Medulla oblongata (tissue), 1 donor: ENCODE measurements around the gene CORO6.

Experiments used
- DNase-seq: peaks from one replicate; pipeline ENCODE4 v3.0.0-alpha.2; 2015; ENCODE audit errors: extremely low spot score

CORO6 gene

GRCh38 chr17:29591737-29592608, 30.7 kb downstream of the CORO6 start:
- DNase-seq, result peak; percentile 92

- DNase-seq, result peak; percentile 48
These were observed 31.5 kb downstream of the CORO6 start for GRCh38 chr17:29591146-29591736.

GRCh38 chr17:29590411-29591145, 32.1 kb downstream of the CORO6 start:
- no peak for DNase-seq

DNA sequence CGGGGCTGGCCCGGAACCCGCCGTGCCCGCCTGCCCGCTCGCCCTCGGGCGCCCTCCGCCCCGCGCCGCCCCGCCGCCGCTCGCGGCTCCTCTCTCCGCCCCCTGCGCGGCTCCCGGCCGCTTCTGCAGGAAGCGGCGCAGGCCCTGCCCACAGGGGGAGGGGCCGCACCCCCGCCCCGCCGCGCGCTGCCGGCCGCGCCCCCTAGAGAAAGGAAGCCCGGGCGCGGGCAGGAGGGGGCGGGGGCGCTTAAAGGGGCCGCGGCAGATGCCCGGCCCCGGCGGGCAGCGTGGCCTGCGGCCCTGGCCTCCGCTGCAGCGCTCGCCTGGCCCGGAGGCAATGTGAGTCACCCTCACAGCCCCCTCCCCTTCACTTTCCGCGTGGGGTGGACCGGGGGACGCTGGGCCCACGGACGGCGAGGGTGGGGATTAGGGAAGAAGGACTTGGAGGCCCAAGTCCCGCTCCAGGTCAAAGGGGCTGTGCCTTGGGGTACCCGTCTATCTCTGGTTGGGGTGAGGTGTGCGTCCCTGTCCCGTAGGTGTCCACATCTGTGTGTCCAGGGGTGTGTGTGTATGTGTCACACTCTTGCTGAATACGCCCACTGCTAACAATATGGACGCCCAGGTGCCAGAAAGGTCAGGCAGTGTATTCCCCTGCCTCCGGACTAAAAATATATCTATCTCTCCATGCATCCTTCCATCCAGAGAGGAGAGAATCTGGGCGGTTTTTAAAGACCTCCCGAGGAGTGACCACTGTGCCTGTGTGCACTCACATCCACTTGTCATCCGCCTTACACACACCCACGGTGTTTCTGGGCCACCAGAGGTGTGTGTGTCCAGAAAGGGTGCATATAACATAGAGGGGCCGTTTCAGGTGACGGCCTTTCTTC, 32.9 kb downstream of the CORO6 start, which contains the start of gene GIT1:
GIT1 (minus strand) TSS at position 125 of the 887 bp plus-strand sequence. CDS start 270 bp downstream, outside the sequence.
- peak; percentile 94 for DNase-seq

DNA sequence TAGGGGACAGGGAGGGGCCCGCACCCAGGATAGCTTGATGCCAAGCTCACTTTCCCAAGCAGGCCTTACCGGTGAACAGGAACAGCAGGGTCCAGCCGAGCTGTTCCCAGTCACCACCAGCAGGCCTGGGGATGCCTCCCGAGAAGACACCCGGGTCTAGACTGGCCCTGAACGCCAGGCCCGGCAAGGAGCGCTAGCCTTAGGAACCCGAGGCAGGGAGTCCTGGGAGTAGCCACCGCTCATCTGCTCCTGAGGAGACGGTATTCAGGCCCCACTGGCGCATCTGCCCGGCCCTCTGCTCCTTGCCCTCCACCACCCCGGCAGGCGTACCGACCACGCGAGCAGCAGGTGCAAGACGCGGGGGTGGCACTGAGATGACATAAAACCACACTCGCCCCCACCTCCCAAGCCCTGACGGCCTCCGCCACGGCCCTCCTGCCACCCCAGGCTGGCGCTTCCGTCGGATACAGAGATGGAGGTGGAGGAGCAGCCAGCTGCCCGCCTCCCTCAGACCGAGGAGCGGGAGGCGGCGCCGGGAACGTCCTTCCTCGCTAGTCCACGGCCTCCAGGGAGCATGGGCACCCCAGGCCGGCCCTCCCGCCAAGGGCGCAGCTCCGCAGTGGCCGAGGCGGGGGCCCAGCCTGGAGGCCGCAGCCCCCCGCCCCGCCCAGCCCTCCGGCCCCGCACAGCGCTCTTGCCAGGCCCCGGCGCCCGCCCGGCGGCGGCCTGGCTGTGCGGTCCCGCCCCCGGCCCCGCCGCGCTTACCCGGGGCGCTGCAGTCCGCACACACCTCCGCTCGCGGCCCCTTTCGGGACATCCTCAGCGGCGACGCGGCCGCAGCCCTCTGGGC, 33.9 kb downstream of the CORO6 start:
- DNase-seq, result no peak

DNA sequence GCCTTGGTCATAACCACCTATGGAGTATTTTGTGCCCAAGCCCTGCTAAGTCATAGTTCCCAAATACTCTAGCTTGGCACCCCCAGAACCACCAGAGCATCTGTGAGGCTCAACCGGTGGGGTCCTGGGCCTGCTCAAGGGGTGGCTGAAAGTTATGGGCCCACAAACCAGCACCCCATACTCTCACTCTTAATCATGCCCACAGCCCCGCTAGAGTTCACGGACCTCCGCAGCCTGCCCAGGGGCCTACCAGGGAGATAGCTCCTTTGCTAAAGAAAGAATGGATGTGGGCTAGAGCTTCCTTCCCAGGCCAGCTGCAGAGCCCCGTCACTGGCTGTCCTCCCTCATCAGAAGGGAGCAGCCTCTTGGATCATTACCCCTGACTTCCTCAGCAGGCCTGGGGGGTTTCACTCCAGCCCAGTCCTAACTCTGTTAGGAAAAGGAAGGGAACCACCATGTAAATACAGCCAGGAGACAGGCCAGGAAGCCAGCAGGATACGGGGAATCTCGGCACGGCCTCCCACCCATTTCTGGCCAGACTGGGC, 34.6 kb downstream of the CORO6 start:
- DNase-seq, result no peak

DNA sequence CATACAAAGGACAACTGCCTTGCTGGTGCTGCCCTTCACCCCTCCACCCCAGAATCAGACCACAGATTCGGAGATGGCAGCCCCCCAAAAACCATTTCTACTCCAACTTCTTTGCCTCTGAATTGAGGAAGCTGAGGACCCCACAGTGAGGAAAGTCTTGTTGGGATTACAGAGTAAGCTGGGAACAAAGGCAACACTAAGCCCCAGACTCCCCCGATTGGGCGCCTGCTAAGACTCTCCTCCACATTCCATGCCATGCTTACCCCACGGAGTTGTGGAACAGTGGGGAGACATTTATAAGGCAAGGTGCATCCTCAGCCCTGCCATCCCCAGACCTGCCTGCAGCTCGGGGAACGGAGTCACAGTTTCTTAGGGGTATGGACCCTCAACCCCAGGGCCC, 35.1 kb downstream of the CORO6 start:
- DNase-seq, result no peak

DNA sequence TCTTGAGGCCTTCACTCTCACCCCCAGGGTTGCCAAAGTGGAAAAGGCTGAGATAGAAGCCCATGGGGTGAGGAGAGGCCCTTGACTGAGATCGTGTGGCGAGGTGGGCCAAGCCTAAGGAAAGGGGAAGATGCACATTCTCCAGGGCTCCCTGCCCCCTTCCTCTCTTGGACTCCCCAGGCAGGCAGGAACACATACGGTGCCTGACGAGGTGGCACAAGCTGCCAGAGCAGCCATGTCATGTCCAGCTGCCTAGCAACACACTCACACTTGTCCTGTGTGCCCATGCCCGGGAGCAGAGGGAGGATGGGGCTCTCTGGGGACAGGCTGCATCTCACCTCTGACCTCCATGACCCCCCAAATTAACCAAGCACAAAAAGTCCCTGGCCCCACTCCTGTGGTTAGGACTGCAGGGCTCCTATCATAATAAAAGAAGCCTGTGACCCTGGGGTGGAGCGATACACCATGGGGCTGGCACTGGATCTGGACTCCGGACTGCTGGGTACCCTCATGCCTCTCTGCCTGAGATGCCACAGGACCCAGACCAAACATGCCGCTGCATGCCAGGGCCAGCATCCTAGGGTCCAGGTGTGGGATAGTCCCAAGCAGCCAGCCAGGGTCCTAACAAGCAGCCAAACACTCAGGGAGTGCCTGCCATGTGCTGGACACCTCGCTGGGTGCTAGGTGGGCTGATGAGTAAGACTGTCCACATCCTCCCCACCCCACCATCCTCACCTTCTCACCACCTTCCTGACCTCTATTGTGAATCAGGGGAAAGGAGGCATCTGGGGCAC, 35.8 kb downstream of the CORO6 start:
- no peak for DNase-seq

DNA sequence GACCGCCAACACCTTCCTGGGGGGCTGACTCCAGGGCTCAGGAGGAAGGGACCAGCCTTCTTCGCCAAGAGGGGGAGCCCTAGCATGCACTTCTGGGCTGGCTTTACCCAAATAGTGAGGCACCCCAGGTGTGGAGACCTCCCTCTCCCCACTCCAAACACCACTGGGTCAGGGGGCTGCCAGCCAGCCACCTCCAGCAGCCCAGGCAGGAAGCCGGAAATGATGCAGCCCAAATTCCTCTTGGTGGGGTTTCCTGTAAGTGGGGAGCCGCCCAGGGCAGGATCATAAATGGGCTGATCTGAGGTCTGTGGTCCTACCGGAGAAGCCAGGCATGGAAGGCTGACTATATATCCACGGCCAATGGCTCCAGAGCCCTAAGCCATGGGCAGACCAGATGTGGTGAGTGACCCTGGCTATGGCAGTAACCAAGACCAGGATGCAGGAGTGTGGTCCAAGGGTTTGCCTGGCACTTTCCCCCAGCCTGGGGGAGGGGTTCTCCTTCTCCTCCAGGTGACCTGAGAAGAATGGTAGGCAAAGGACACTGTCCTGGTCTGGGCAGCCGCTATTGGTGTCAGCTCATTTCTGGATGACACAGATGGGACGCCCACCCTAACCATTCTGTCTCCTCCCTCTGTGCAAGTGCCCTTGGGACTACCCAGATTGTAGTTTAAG, 37.5 kb downstream of the CORO6 start:
- DNase-seq, result no peak

DNA sequence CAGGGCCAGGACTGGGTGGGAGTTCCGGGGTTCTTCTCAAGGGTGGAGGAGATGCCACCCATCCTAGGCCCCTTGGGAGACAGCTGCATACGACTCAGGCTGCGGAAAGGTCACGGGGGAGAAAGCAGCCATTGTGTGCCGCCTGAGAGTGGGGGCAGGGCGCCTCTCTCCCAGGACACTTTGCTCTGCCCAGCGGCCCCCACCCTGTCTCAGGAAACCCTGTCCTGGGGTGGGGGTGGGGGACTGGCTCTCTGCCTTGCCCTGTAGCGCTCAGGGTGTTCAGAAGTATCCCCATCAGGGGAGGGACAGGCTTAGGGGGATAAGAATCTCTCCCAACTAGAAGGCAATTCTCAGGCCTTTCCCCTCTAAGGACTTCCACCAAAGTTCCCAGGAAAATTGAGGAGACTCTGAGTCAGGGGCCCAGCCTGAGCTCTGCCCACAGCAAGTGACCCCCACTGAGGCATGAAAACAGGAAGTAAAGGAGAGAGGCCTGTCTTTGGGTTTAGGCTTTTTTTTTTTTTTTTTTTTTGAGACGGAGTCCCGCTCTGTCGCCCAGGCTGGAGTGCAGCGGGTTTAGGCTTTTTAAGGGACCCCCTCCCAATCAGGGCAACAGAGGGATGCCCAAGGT, 38.1 kb downstream of the CORO6 start:
- DNase-seq, result peak; percentile 74

GRCh38 chr17:29583324-29584248, 39.1 kb downstream of the CORO6 start:
- DNase-seq, result no peak

DNA sequence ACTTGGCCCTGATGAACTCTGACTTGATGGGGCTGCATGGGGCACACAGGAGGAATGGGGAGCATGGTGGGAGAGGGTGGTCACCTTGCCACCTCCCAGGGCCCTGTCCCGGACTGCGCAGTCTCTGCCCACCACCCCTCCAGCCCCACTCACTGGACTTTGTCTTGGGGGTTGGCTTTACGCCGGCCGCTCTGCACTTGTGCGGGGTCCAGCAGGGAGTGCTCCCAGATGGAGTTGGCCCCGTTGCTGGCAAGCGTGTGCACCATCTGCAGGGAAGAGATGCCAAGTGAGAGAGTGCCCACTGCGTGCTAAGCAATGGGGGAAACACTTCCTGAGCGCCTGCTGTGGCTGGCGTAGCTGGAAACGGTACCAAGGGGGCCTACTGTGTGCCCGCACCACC, 39.9 kb downstream of the CORO6 start:
- DNase-seq, result peak; percentile 85

DNA sequence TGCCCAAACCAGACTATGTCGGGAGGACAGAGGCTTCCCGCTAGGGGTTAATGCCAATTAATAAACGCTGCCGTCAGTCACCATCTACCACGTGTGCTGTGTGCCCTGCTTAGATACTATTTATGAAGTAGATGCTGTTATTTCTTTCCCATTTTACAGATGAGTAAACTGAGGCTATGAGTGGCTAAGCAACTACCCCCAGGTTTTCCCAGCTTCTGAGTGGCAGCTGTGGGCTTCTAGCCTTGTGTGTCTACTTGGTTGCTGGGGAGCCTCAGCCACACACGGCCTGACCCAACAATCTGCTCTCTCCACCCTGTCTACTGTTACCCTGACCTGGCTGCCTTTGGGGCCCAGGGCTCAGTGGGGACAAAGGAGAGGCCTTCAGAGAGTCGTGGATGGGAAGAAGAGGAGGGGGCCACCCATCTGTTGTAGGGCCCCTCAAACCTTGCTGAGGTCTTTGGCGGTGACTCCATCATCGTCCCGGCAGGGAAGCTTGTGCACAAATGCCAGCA, 40.4 kb downstream of the CORO6 start:
- no peak for DNase-seq

DNA sequence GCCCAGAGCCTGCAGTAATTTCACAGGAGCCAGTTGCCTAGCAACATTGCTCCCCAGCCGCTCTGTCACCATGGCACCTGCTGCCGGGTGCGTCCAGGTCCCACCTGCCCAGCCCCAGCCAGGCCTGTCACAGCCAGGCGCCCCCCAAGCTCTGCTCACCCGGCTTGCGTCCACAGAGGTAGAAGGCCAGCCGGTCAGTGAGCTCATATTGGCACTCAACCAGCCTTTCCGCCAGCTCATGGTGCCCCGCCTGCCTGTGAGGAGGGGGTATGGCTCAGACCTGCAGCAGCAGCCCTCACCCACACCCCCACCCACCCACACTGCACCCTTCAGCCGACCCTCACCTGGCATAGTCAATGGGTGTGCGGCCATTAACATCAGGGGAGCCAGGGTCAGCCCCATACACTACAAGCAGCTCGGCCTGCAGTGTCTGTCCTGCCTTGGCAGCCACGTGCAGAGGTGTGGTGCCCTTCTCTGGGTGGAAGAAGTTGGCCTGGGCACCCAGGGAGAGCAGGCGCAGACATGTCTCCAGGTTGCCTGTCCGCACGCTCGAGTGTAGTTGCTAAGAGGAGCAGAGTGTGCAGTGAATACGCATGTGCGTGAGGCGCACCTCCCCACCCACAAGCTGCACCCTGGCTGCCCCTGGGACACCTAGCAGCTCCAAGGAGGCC, 41.0 kb downstream of the CORO6 start:
- DNase-seq, result no peak

DNA sequence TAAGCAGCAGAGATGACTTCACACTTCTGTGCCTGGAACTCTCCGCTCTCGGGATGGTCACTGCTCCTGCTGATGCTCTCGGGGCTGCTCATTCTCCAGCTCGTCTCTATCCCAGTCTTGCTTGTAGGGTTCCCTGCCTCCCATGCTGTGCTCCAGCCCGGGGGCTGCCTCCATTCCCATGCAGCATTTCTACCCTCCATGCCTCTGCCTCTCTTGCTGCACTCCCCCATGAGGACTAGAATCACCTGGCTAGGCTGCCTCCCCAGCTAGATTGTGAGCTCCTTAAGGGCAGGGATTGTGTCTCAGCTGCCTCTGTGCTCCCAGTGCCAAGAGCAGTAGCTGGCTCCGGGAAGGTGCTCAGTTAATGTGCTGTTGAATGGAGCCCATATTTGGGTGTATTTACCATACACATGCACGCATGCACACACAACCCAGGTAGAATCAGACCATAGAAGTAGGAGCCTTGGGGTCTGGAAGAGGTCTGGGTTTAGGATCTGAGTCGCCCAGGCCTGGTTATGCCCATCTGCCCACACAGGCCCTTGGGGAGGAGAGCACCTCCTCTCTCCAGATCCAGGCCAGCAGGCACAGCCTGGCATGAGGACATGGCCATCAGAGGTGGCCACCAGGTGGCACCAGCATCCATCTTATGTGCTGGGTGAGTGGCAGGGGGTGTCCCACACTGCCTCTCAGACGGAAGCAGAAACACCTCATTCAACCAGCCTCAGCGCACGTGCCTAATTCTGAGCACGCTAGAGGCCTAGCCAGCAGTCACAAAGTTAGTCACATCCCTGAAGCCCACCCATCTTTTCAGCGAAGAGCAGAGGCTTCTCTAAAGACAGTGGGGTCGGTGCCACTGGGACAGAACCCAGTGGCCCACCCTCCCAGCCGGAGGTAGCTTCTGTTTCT, 42.6 kb downstream of the CORO6 start:
- peak; percentile 94 for DNase-seq
